NT2/D1 (cell line): ENCODE data around the gene RAB11FIP3.

Experiments used
- YY1 ChIP-seq: IDR thresholded peaks from 2 replicates; pipeline ENCODE4 v1.6.1; 2011; ENCODE audit not compliant: insufficient read length, insufficient read depth
- ZNF274 ChIP-seq: IDR thresholded peaks from 2 replicates; pipeline ENCODE4 v1.6.1; 2011; ENCODE audit warnings: mild to moderate bottlenecking, low read depth, low read length

- no peak for TF ChIP-seq YY1
- no peak for TF ChIP-seq ZNF274
Measured at GRCh38 chr16:397135-397661, 28.3 kb upstream of the RAB11FIP3 start, which contains the start of gene NME4.
